NT2/D1 (cell line): Measurements from ENCODE around the gene NXPE3.

ENCODE experiments used
- SUZ12 ChIP-seq: IDR thresholded peaks from 2 replicates; pipeline ENCODE4 v1.6.1; 2011; ENCODE audit not compliant: insufficient read length, insufficient read depth; ENCODE audit errors: extremely low read depth
- YY1 ChIP-seq: IDR thresholded peaks from 2 replicates; pipeline ENCODE4 v1.6.1; 2011; ENCODE audit not compliant: insufficient read length, insufficient read depth
- ZNF274 ChIP-seq: IDR thresholded peaks from 2 replicates; pipeline ENCODE4 v1.6.1; 2011; ENCODE audit warnings: mild to moderate bottlenecking, low read depth, low read length

- no peak for TF ChIP-seq SUZ12
- TF ChIP-seq YY1 = no peak
- no peak for TF ChIP-seq ZNF274
Observed at GRCh38 chr3:101791778-101792177, 12.8 kb downstream of the NXPE3 start.
